HuH-7 (cell line): ENCODE measurements around the gene CPEB3.

Source experiments
- DNase-seq: peaks from one replicate; pipeline ENCODE4 v3.0.0; 2011; ENCODE audit warnings: low spot score

Gene CPEB3

GRCh38 chr10:92213049-92213448 is 77.8 kb downstream of the CPEB3 start:
- no peak for DNase-seq

GRCh38 chr10:92208736-92209135 is 82.1 kb downstream of the CPEB3 start:
- no peak for DNase-seq

- no peak for DNase-seq
Observed at GRCh38 chr10:92208157-92208720, 82.6 kb downstream of the CPEB3 start.

GRCh38 chr10:92207061-92207460 is 83.8 kb downstream of the CPEB3 start:
- no peak for DNase-seq

GRCh38 chr10:92203919-92204623 is 86.8 kb downstream of the CPEB3 start:
- no peak for DNase-seq

- DNase-seq: no peak
Observed at GRCh38 chr10:92202536-92202935, 88.3 kb downstream of the CPEB3 start.

- DNase-seq: no peak
Observed at GRCh38 chr10:92200564-92200963, 90.3 kb downstream of the CPEB3 start.

GRCh38 chr10:92187101-92187500 is 103.8 kb downstream of the CPEB3 start:
- DNase-seq: no peak

GRCh38 chr10:92184977-92185376 is 105.9 kb downstream of the CPEB3 start:
- no peak for DNase-seq

- DNase-seq: no peak
Observed at GRCh38 chr10:92183199-92183598, 107.7 kb downstream of the CPEB3 start.

- DNase-seq: no peak
Observed at GRCh38 chr10:92181575-92181974, 109.3 kb downstream of the CPEB3 start.

- no peak for DNase-seq
Observed at GRCh38 chr10:92180399-92180798, 110.5 kb downstream of the CPEB3 start.

GRCh38 chr10:92177546-92177945 is 113.3 kb downstream of the CPEB3 start:
- no peak for DNase-seq

- DNase-seq: no peak
Observed at GRCh38 chr10:92175164-92175563, 115.7 kb downstream of the CPEB3 start.

- DNase-seq: no peak
Observed at GRCh38 chr10:92173996-92174395, 116.9 kb downstream of the CPEB3 start.

- no peak for DNase-seq
Observed at GRCh38 chr10:92164036-92164696, 126.7 kb downstream of the CPEB3 start.

GRCh38 chr10:92162541-92162940 is 128.3 kb downstream of the CPEB3 start:
- DNase-seq: no peak

GRCh38 chr10:92156874-92157773 is 133.8 kb downstream of the CPEB3 start:
- DNase-seq: no peak

GRCh38 chr10:92150823-92151222 is 140.1 kb downstream of the CPEB3 start:
- DNase-seq: no peak

- DNase-seq: no peak
Observed at GRCh38 chr10:92149261-92149660, 141.6 kb downstream of the CPEB3 start.

GRCh38 chr10:92146781-92147180 is 144.1 kb downstream of the CPEB3 start:
- no peak for DNase-seq

- no peak for DNase-seq
Observed at GRCh38 chr10:92146107-92146506, 144.8 kb downstream of the CPEB3 start.
